OCI-LY7 (cell line): ENCODE results near the gene SPPL2B. TPM values are rescaled to one million over a fixed set of nuclear protein-coding genes. Genes with fewer than 3 reads are reported as not detected.

ENCODE experiments used
- BruUV-seq: library from RNA; stranded (reverse); fragments of 400-500 nt; replicated peaks from 2 replicates; lab custom pipeline; 2021; lab: Mats Ljungman, UMichigan
- CTCF ChIA-PET: fragments of 300-600 bp; sonication (Branson Sonifier 250); formaldehyde crosslinking; loops from one replicate; lab custom pipeline; 2022; ENCODE audit warnings: antibody characterized with exemption; ENCODE audit not compliant: unreplicated experiment; lab: Charles Lee
- POLR2A ChIA-PET: fragments of 300-600 bp; sonication (Branson Sonifier 250); formaldehyde crosslinking; loops from one replicate; lab custom pipeline; 2022; ENCODE audit warnings: antibody characterized with exemption; lab: Charles Lee
- DNase-seq: peaks from one replicate; pipeline ENCODE4 v3.0.0-alpha.2; 2015; ENCODE audit warnings: low spot score
- H2AFZ ChIP-seq: fragments of 200-600 bp; sonication (generic), shearing (Covaris generic); 2 replicates; pipeline ENCODE4 v1.6.1; 2014; ENCODE audit warnings: mild to moderate bottlenecking, antibody characterized with exemption, low read length, moderate library complexity
- H3K27ac ChIP-seq: fragments of 200-600 bp; sonication (generic); 2 replicates; pipeline ENCODE4 v1.5.1; 2014; ENCODE audit warnings: mixed run types, low read depth, mild to moderate bottlenecking, moderate library complexity, low read length, inconsistent platforms; ENCODE audit not compliant: poor library complexity, severe bottlenecking
- H3K36me3 ChIP-seq: fragments of 200-600 bp; sonication (generic); 2 replicates; pipeline ENCODE4 v1.6.1; 2014; ENCODE audit warnings: mild to moderate bottlenecking, antibody characterized with exemption, low read length, moderate library complexity, mixed read lengths; ENCODE audit not compliant: insufficient read depth
- H3K4me1 ChIP-seq: fragments of 200-600 bp; sonication (generic); 2 replicates; pipeline ENCODE4 v1.5.1; 2014; ENCODE audit warnings: mild to moderate bottlenecking, low read length; ENCODE audit not compliant: insufficient read depth, poor library complexity, severe bottlenecking
- H3K4me2 ChIP-seq: fragments of 200-600 bp; sonication (generic); 2 replicates; pipeline ENCODE4 v1.6.1; 2014; ENCODE audit warnings: mild to moderate bottlenecking, low read length
- H3K4me3 ChIP-seq: fragments of 200-600 bp; sonication (generic); 2 replicates; pipeline ENCODE4 v1.5.1; 2014; ENCODE audit warnings: mild to moderate bottlenecking, low read depth, low read length; ENCODE audit not compliant: poor library complexity, severe bottlenecking
- H3K79me2 ChIP-seq: fragments of 200-600 bp; sonication (generic); 2 replicates; pipeline ENCODE4 v1.6.1; 2016; ENCODE audit warnings: low read depth, mild to moderate bottlenecking, low read length, moderate library complexity, mixed read lengths; ENCODE audit not compliant: insufficient read depth
- H3K9me2 ChIP-seq: fragments of 200-600 bp; sonication (generic); 2 replicates; pipeline ENCODE4 v1.6.1; 2016; ENCODE audit warnings: mild to moderate bottlenecking, low read length, mixed read lengths; ENCODE audit not compliant: insufficient read depth
- H3K9me3 ChIP-seq: fragments of 200-600 bp; sonication (generic); 2 replicates; pipeline ENCODE4 v1.6.1; 2014; ENCODE audit warnings: mild to moderate bottlenecking, mixed run types, low read length, mixed read lengths
- H4K20me1 ChIP-seq: fragments of 200-600 bp; sonication (generic); 2 replicates; pipeline ENCODE4 v1.6.1; 2014; ENCODE audit warnings: mild to moderate bottlenecking, antibody characterized with exemption, low read length, moderate library complexity, mixed read lengths; ENCODE audit not compliant: insufficient read depth
- EZH2phosphoT487 ChIP-seq: fragments of 200-600 bp; sonication (generic); IDR thresholded peaks from 2 replicates; pipeline ENCODE4 v1.6.1; 2018; ENCODE audit warnings: low read depth, borderline replicate concordance, mild to moderate bottlenecking, mixed run types, antibody characterized with exemption, low read length, moderate library complexity, mixed read lengths
- intact Hi-C: fragments of 100-400 bp; cut with micrococcal nuclease; formaldehyde crosslinking; loops from one replicate; pipeline ENCODE4 v1.10.0; 2022; ENCODE audit not compliant: unreplicated experiment
- total RNA-seq, 2 experiments: library from RNA; depleted of rRNA in 1 of 2; stranded (reverse); fragments of >200 nt in 1 of 2; shearing (Covaris generic) in 1 of 2; gene quantifications; 2 replicates each; pipeline ENCODE4 v1.2.3, GENCODE V29; 2014 to 2022
- TF ChIP-seq, protein P1 (sequence below): fragments of 200-600 bp; sonication (generic); conservative IDR thresholded peaks from 2 replicates; pipeline ENCODE4 v1.5.1; 2014; ENCODE audit warnings: mild to moderate bottlenecking, antibody characterized with exemption, low read length, moderate library complexity, mixed read lengths

The SPPL2B gene
- total RNA-seq, 2 experiments from 2014 or later = 106 to 191 TPM

GRCh38 chr19:2302319-2303210, 25.9 kb upstream of the SPPL2B start:
- no peaks in the 10 kb centered on the region for H3K79me2 ChIP-seq
- POLR2A ChIA-PET = interaction anchor here (0.8 kb wide), 1 partner anchor 15 kb away, joined by 5 read pairs; no protein-coding TSS in a partner anchor
- no peak overlapping the region for H3K27ac ChIP-seq
- no peak for DNase-seq
- TF ChIP-seq, protein P1, sequence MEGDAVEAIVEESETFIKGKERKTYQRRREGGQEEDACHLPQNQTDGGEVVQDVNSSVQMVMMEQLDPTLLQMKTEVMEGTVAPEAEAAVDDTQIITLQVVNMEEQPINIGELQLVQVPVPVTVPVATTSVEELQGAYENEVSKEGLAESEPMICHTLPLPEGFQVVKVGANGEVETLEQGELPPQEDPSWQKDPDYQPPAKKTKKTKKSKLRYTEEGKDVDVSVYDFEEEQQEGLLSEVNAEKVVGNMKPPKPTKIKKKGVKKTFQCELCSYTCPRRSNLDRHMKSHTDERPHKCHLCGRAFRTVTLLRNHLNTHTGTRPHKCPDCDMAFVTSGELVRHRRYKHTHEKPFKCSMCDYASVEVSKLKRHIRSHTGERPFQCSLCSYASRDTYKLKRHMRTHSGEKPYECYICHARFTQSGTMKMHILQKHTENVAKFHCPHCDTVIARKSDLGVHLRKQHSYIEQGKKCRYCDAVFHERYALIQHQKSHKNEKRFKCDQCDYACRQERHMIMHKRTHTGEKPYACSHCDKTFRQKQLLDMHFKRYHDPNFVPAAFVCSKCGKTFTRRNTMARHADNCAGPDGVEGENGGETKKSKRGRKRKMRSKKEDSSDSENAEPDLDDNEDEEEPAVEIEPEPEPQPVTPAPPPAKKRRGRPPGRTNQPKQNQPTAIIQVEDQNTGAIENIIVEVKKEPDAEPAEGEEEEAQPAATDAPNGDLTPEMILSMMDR = no peak
- TF ChIP-seq EZH2phosphoT487 = no peak
- no peak overlapping the region for H3K4me3 ChIP-seq
- intact Hi-C loops = no loop called here
- H4K20me1 ChIP-seq = no peaks in the 10 kb centered on the region
- no TSS peak for BruUV-seq
- no peaks in the 10 kb centered on the region for H3K9me3 ChIP-seq
- no peaks in the 10 kb centered on the region for H3K36me3 ChIP-seq
- CTCF ChIA-PET = no interaction called here
- H3K4me1 ChIP-seq = peaks cover 10% of the 10 kb centered on the region
- no peak overlapping the region for H2AFZ ChIP-seq
- no peak overlapping the region for H3K4me2 ChIP-seq
- H3K9me2 ChIP-seq = no peaks in the 10 kb centered on the region

GRCh38 chr19:2303211-2303798, 25.2 kb upstream of the SPPL2B start:
- Histone ChIP-seq H3K4me1 (peaks cover 10% of the 10 kb centered on the region), H3K36me3 (no peaks in the 10 kb centered on the region), H3K9me3 (no peaks in the 10 kb centered on the region), H3K9me2 (no peaks in the 10 kb centered on the region), H3K79me2 (no peaks in the 10 kb centered on the region), H4K20me1 (no peaks in the 10 kb centered on the region), H3K4me3 (no peak overlapping the region), H3K4me2 (no peak overlapping the region), H2AFZ (no peak overlapping the region), H3K27ac (no peak overlapping the region)
- ChIA-PET CTCF (no interaction called here), POLR2A (no interaction called here)
- BruUV-seq = no TSS peak
- intact Hi-C loops = no loop called here
- TF ChIP-seq, protein P1 = no peak
- TF ChIP-seq EZH2phosphoT487 = no peak
- DNase-seq = no peak
